Mesendoderm (in vitro differentiated cells): ENCODE results near the gene SREBF1.
A peak's percentile ranks its signal among the peaks of the same experiment; 100 is the strongest.

ENCODE experiments used
- DNase-seq: peaks from one replicate; pipeline ENCODE4 v3.0.0; 2013
- H2AK5ac ChIP-seq: 2 replicates; pipeline ENCODE4 v1.6.1; 2013; ENCODE audit warnings: low read length, inconsistent platforms
- H2BK120ac ChIP-seq: 2 replicates; pipeline ENCODE4 v1.6.1; 2013; ENCODE audit warnings: low read depth, mild to moderate bottlenecking, low read length, moderate library complexity, mixed read lengths
- H2BK15ac ChIP-seq: replicated peaks from 2 replicates; pipeline ENCODE4 v1.6.1; 2013; ENCODE audit warnings: low read depth, mild to moderate bottlenecking, moderate library complexity
- H2BK5ac ChIP-seq: 2 replicates; pipeline ENCODE4 v1.6.1; 2013; ENCODE audit warnings: low read length, inconsistent platforms
- H3K18ac ChIP-seq: 2 replicates; pipeline ENCODE4 v1.6.1; 2013; ENCODE audit warnings: mild to moderate bottlenecking, low read length, mixed read lengths
- H3K23ac ChIP-seq: one replicate; pipeline ENCODE4 v1.6.1; 2013; ENCODE audit warnings: low read length
- H3K27ac ChIP-seq: 2 replicates; pipeline ENCODE4 v1.5.1; 2013; ENCODE audit warnings: low read depth, mild to moderate bottlenecking, inconsistent platforms, low read length, moderate library complexity
- H3K27me3 ChIP-seq: 2 replicates; pipeline ENCODE4 v1.6.1; 2013; ENCODE audit warnings: low read length, control low read depth, mild to moderate bottlenecking, inconsistent platforms; ENCODE audit not compliant: insufficient read depth, poor library complexity
- H3K36me3 ChIP-seq: 2 replicates; pipeline ENCODE4 v1.6.1; 2013; ENCODE audit warnings: low read length, inconsistent platforms; ENCODE audit not compliant: control insufficient read depth, insufficient read depth
- H3K4ac ChIP-seq: one replicate; pipeline ENCODE4 v1.6.1; 2013; ENCODE audit warnings: low read depth, mild to moderate bottlenecking, low read length, moderate library complexity
- H3K4me1 ChIP-seq: 2 replicates; pipeline ENCODE4 v1.6.1; 2013; ENCODE audit warnings: low read depth, low read length, inconsistent platforms; ENCODE audit not compliant: control insufficient read depth
- H3K4me2 ChIP-seq: 2 replicates; pipeline ENCODE4 v1.6.1; 2013; ENCODE audit warnings: low read length
- H3K4me3 ChIP-seq: 2 replicates; pipeline ENCODE4 v1.5.1; 2013; ENCODE audit warnings: mild to moderate bottlenecking, low read length
- H3K56ac ChIP-seq: one replicate; pipeline ENCODE4 v1.6.1; 2013; ENCODE audit warnings: low read length
- H3K79me1 ChIP-seq: 2 replicates; pipeline ENCODE4 v1.6.1; 2013; ENCODE audit warnings: low read length, inconsistent platforms
- H3K79me2 ChIP-seq: 2 replicates; pipeline ENCODE4 v1.6.1; 2013; ENCODE audit warnings: mild to moderate bottlenecking, low read length; ENCODE audit not compliant: control insufficient read depth, insufficient read depth
- H3K9ac ChIP-seq: 2 replicates; pipeline ENCODE4 v1.6.1; 2013; ENCODE audit warnings: low read length, inconsistent platforms
- H4K5ac ChIP-seq: one replicate; pipeline ENCODE4 v1.6.1; 2013; ENCODE audit warnings: low read length
- H4K8ac ChIP-seq: one replicate; pipeline ENCODE4 v1.6.1; 2013; ENCODE audit warnings: low read depth, mild to moderate bottlenecking, control low read depth, low read length, moderate library complexity
- WGBS: extraction: QIAGEN DNeasy Blood & Tissue Kit; methylation state at CpG from one replicate; pipeline ENCODE4 v1.1.7; 2013; ENCODE audit warnings: low lambda C conversion rate, missing lambda C conversion rate; ENCODE audit not compliant: insufficient coverage; ENCODE audit errors: extremely low coverage; 5-methylcytosine and 5-hydroxymethylcytosine counted together

SREBF1 gene

GRCh38 chr17:17849147-17849820 is 12.5 kb upstream of the SREBF1 start:
- H3K36me3 ChIP-seq, result no peaks in the 10 kb centered on the region
- no peak overlapping the region for H2BK120ac ChIP-seq
- H3K4ac ChIP-seq, result no peak overlapping the region
- H2BK5ac ChIP-seq, result no peak overlapping the region
- H4K5ac ChIP-seq, result no peak overlapping the region
- no peak overlapping the region for H3K23ac ChIP-seq
- H4K8ac ChIP-seq, result no peak overlapping the region
- H3K27me3 ChIP-seq, result no peaks in the 10 kb centered on the region
- H3K79me1 ChIP-seq, result no peaks in the 10 kb centered on the region
- DNase-seq, result no peak
- H3K4me1 ChIP-seq, result no peaks in the 10 kb centered on the region
- H3K4me3 ChIP-seq, result no peak overlapping the region
- H2AK5ac ChIP-seq, result no peak overlapping the region
- no peak overlapping the region for H3K18ac ChIP-seq
- no peak overlapping the region for H3K4me2 ChIP-seq
- H3K56ac ChIP-seq, result peak overlapping the region; percentile 27
- WGBS, result no CpG with 5 or more reads among the region's 5 CpGs
- H3K79me2 ChIP-seq, result no peaks in the 10 kb centered on the region
- no peak overlapping the region for H3K9ac ChIP-seq
- H2BK15ac ChIP-seq, result no peak overlapping the region
- H3K27ac ChIP-seq, result no peak overlapping the region

DNA sequence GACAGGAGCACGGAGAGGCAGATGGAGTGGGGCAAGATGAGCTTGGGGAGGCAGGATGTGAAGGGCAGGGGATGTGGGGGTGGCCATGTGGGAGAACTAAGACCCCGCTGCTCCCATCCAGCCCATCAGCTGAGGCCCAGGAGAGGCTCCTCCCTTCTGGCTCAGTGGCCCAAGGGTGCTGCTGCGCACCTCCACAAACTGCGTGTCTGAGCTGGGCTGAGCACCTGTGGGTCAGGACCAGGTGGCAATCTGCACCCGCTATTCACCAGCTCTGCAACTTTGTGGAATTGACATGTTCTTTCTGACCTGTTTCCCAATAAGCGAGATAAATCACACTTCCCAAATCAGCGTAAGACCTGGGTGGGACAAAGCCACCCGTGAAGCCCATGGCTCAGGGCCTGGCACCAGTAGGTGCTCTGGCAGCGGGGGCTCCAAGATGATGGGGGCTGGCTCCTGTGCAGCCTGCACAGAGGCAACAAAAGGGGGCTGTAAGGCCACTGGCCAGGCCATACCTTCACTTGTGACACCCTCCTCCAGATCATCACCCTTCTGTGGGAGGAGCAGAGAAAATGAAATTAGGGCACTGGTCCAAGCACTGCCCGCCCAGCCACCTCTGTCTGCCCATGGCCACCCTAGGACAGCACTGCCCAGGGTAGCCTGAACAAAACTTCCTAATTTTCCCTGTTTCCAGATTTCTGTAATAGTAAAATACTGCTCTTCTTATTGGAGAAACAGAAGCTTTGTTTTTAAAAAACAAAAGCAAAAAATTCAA is 11.7 kb upstream of the SREBF1 start:
- H3K79me1 ChIP-seq, result no peaks in the 10 kb centered on the region
- no peaks in the 10 kb centered on the region for H3K79me2 ChIP-seq
- peak overlapping the region; percentile 17 for H3K23ac ChIP-seq
- no peak overlapping the region for H4K8ac ChIP-seq
- no peak overlapping the region for H3K27ac ChIP-seq
- H2BK15ac ChIP-seq, result no peak overlapping the region
- H3K18ac ChIP-seq, result no peak overlapping the region
- no peak overlapping the region for H2BK5ac ChIP-seq
- no peak overlapping the region for H3K4me3 ChIP-seq
- H3K36me3 ChIP-seq, result no peaks in the 10 kb centered on the region
- no peak overlapping the region for H2AK5ac ChIP-seq
- H4K5ac ChIP-seq, result no peak overlapping the region
- no peaks in the 10 kb centered on the region for H3K27me3 ChIP-seq
- H3K4me1 ChIP-seq, result no peaks in the 10 kb centered on the region
- H3K9ac ChIP-seq, result no peak overlapping the region
- H3K4me2 ChIP-seq, result no peak overlapping the region
- WGBS, result no CpG with 5 or more reads among the region's 10 CpGs
- no peak overlapping the region for H3K56ac ChIP-seq
- H3K4ac ChIP-seq, result no peak overlapping the region
- no peak overlapping the region for H2BK120ac ChIP-seq
- no peak for DNase-seq

GRCh38 chr17:17847726-17848125 is 10.9 kb upstream of the SREBF1 start:
- H3K23ac ChIP-seq, result no peak overlapping the region
- no peak overlapping the region for H3K56ac ChIP-seq
- DNase-seq, result no peak
- H2AK5ac ChIP-seq, result no peak overlapping the region
- no CpG with 5 or more reads among the region's 5 CpGs for WGBS
- no peaks in the 10 kb centered on the region for H3K27me3 ChIP-seq
- no peaks in the 10 kb centered on the region for H3K4me1 ChIP-seq
- no peak overlapping the region for H4K5ac ChIP-seq
- H2BK120ac ChIP-seq, result no peak overlapping the region
- no peak overlapping the region for H2BK5ac ChIP-seq
- no peaks in the 10 kb centered on the region for H3K79me1 ChIP-seq
- no peak overlapping the region for H3K9ac ChIP-seq
- H3K18ac ChIP-seq, result no peak overlapping the region
- H3K27ac ChIP-seq, result no peak overlapping the region
- no peak overlapping the region for H3K4me3 ChIP-seq
- no peak overlapping the region for H3K4me2 ChIP-seq
- H4K8ac ChIP-seq, result no peak overlapping the region
- H3K36me3 ChIP-seq, result no peaks in the 10 kb centered on the region
- no peak overlapping the region for H3K4ac ChIP-seq
- no peak overlapping the region for H2BK15ac ChIP-seq
- no peaks in the 10 kb centered on the region for H3K79me2 ChIP-seq

GRCh38 chr17:17847118-17847689 is 10.4 kb upstream of the SREBF1 start:
- H2BK5ac ChIP-seq, result no peak overlapping the region
- H3K79me2 ChIP-seq, result no peaks in the 10 kb centered on the region
- H3K79me1 ChIP-seq, result no peaks in the 10 kb centered on the region
- no peak overlapping the region for H3K18ac ChIP-seq
- H2AK5ac ChIP-seq, result no peak overlapping the region
- H3K56ac ChIP-seq, result no peak overlapping the region
- no CpG with 5 or more reads among the region's 17 CpGs for WGBS
- H2BK15ac ChIP-seq, result no peak overlapping the region
- no peak overlapping the region for H2BK120ac ChIP-seq
- no peaks in the 10 kb centered on the region for H3K36me3 ChIP-seq
- H3K9ac ChIP-seq, result no peak overlapping the region
- H3K27me3 ChIP-seq, result no peaks in the 10 kb centered on the region
- H4K8ac ChIP-seq, result no peak overlapping the region
- H3K27ac ChIP-seq, result no peak overlapping the region
- no peaks in the 10 kb centered on the region for H3K4me1 ChIP-seq
- H3K4me2 ChIP-seq, result no peak overlapping the region
- H3K23ac ChIP-seq, result no peak overlapping the region
- no peak overlapping the region for H4K5ac ChIP-seq
- no peak overlapping the region for H3K4ac ChIP-seq
- no peak for DNase-seq
- no peak overlapping the region for H3K4me3 ChIP-seq

DNA sequence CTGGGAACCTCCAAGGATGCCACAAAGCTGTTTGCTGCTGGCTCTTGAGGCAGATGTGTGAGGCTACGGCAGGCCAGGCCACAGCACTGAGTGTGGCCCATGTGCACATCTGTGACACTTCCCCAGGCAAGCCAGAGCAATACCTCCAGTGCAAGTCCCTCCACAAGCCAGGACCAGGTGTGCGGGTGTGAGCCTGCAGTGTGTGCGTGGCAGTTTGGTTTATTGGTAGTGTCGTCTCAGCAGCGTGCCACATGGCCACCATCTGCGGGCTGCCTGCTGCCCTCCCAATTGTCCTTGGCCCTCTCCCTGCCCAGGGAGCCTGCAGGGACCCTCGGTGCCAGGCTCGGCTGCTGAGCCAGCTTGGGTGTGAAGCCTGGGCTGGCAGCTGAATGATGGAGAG is 9.9 kb upstream of the SREBF1 start:
- Histone ChIP-seq H3K36me3 (no peaks in the 10 kb centered on the region), H3K23ac (no peak overlapping the region), H3K79me1 (no peaks in the 10 kb centered on the region), H3K4me3 (no peak overlapping the region), H3K9ac (no peak overlapping the region), H3K4me1 (no peaks in the 10 kb centered on the region), H3K18ac (no peak overlapping the region), H4K8ac (no peak overlapping the region), H3K4ac (no peak overlapping the region), H2AK5ac (no peak overlapping the region), H3K27ac (no peak overlapping the region), H3K56ac (no peak overlapping the region), H3K4me2 (no peak overlapping the region), H3K79me2 (no peaks in the 10 kb centered on the region), H4K5ac (no peak overlapping the region), H2BK5ac (no peak overlapping the region), H2BK15ac (no peak overlapping the region), H3K27me3 (no peaks in the 10 kb centered on the region), H2BK120ac (no peak overlapping the region)
- DNase-seq, result no peak
- no CpG with 5 or more reads among the region's 8 CpGs for WGBS
